SU-DHL-6 (cell line): Measurements from ENCODE around the gene AXIN1.

ENCODE experiments used
- CTCF ChIP-seq: fragments of 200-600 bp; sonication (generic); IDR thresholded peaks from one replicate; pipeline ENCODE4 v1.5.1; 2017; ENCODE audit warnings: antibody characterized with exemption, mild to moderate bottlenecking, low read length, moderate library complexity; ENCODE audit not compliant: insufficient read depth, poor library complexity, severe bottlenecking
- EZH2phosphoT487 ChIP-seq: fragments of 200-600 bp; sonication (generic), shearing (Covaris generic); conservative IDR thresholded peaks from 2 replicates; pipeline ENCODE4 v1.6.1; 2018; ENCODE audit warnings: mild to moderate bottlenecking, antibody characterized with exemption, low read length, moderate library complexity, mixed read lengths

GRCh38 chr16:281660-282255 is 70.8 kb downstream of the AXIN1 start:
- no peak for TF ChIP-seq CTCF
- no peak for TF ChIP-seq EZH2phosphoT487
